GM19324 (cell line): ENCODE measurements around the gene PHKG1.
A peak's percentile ranks its signal among the peaks of the same experiment; 100 is the strongest.
"Not testable (repeated sequence)": the region's sequence is repeated elsewhere in the genome, so short reads cannot be mapped to it uniquely, and the experiment has no call there.

ENCODE experiments used
- ATAC-seq: cut with Tn5 transposase; IDR thresholded peaks from one replicate; pipeline ENCODE4 v1.9.1; 2021; ENCODE audit warnings: mild to moderate bottlenecking, moderate library complexity; ENCODE audit not compliant: unreplicated experiment, low FRiP score

PHKG1 gene

DNA sequence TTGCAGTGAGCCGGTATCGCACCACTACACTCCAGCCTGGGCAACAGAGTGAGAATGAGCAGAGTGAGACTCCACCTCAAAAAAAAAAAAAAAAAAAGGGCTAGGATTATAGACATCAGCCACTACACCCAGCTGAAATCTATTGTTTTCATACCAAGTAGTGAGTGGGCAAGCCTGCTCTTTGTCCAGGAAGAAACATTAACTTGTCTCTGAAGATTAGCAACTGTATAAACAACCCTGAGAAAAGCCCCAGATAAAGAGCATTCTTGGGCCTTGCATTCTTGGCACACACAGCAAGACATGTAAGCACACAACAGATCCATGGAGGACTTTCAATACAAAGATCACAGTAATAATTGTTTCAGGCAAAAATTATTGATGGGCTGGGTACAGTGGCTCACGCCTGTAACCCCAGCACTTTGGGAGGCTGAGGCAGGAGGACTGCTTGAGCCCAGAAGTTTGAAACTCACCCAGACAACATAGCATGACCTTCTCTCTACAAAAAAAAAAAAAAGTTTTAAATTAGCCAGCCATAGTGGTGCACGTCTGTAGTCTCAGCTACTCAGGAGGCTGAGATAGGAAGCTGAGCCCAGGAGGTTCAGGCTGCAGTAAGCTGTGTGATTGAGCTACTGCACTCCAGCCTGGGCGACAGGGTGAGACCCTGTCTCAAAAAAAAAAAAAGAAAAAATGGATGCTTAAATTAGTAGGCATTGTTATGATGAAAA lies 45.9 kb downstream of the PHKG1 start:
- no peak for ATAC-seq

DNA sequence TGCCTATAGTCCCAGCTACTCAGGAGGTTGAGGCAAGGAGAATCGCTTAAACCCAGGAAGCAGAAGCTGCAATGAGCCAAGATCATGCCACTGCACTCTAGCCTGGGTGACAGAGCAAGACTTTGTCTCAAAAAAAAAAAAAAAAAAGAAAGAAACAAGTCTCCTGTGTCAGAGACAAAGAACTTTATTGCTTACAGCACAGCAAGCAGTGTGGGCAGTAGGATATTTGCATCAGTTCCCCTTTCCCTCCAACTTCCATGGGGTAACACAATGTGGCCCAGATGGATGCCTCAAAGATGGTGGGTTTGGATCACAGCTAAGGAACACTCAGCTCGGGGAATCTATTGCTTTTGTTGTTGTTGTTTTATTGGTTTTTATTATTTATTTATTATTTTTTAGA lies 47.0 kb downstream of the PHKG1 start:
- ATAC-seq, result not testable (repeated sequence)

- no peak for ATAC-seq
Measured at GRCh38 chr7:56040730-56041129, 52.0 kb downstream of the PHKG1 start.

GRCh38 chr7:56033671-56034432 lies 58.9 kb downstream of the PHKG1 start:
- peak; percentile 99 for ATAC-seq

DNA sequence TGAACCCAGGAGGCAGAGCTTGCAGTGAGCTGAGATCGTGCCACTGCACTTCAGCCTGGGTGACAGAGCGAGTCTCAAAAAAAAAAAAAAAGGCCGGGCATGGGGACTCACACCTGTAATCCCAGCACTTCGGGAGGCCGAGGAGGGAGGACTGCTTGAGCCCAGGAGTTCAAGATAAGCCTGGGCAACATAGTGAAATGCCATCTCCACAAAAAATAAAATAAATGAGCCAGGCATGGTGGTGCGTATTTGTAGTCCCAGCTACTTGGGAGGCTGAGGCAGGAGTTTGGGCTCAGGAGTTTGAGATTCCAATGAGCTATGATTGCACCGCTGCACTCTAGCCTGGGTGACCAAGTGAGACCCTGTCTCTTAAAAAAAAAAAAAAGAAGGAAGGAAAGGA lies 60.2 kb downstream of the PHKG1 start:
- ATAC-seq, result not testable (repeated sequence)

DNA sequence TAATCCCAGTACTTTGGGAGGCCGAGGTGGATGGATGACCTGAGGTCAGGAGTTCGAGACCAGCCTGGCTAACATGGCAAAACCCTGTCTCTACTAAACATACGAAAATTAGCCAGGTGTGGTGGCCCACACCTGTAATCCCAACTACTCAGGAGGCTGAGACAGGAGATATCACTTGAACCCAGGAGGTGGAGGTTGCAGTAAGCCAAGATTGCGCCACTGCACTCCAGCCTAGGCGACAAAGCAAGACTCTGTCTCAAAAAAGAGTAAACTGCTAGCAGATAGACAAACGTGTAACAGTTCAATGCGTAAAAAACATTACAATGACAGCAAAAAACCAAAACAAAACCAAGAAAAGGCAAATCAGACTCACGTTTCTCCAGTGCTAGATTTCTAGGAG lies 61.2 kb downstream of the PHKG1 start:
- ATAC-seq, result not testable (repeated sequence)

DNA sequence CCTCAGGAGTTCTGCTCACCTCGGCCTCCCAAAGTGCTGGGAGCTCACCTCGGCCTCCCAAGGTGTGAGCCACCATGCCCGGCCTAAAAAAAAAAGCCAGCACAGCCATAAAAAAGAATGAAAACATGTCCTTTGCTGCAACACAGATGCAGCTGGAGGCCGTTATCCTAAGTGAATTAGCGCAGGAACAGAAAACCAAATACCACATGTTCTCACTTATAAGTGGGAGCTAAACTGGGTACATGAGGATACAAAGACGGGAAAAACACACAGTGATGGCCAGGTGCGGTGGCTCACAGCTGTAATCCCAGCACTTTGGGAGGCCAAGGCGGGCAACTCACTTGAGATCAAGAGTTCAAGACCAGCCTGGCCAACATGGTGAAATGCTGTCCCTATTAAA lies 62.4 kb downstream of the PHKG1 start:
- no peak for ATAC-seq
